H9 (cell line): ENCODE results near the gene IGIP. TPM values are rescaled to one million over a fixed set of nuclear protein-coding genes. Genes with fewer than 3 reads are reported as not detected.

ENCODE experiments used
- DNase-seq: peaks from one replicate; pipeline ENCODE4 v3.0.0-alpha.2; 2017
- H2AFZ ChIP-seq: one replicate; pipeline ENCODE4 v1.6.1; 2013; ENCODE audit warnings: mild to moderate bottlenecking, low read length, control low read depth, moderate library complexity
- H2AK5ac ChIP-seq: 2 replicates; pipeline ENCODE4 v1.6.1; 2013; ENCODE audit warnings: low read length, control low read depth, mixed read lengths; ENCODE audit not compliant: insufficient read length
- H2BK120ac ChIP-seq: one replicate; pipeline ENCODE4 v1.6.1; 2013; ENCODE audit warnings: low read depth, mild to moderate bottlenecking, low read length, control low read depth, inconsistent platforms; ENCODE audit not compliant: poor library complexity, severe bottlenecking
- H2BK12ac ChIP-seq: 2 replicates; pipeline ENCODE4 v1.6.1; 2013; ENCODE audit warnings: low read length, control low read depth, mixed read lengths, low read depth; ENCODE audit not compliant: insufficient read length
- H2BK15ac ChIP-seq: 2 replicates; pipeline ENCODE4 v1.6.1; 2013; ENCODE audit warnings: low read depth, low read length, control low read depth
- H2BK20ac ChIP-seq: one replicate; pipeline ENCODE4 v1.6.1; 2013; ENCODE audit warnings: low read depth, mild to moderate bottlenecking, low read length, control low read depth, inconsistent platforms; ENCODE audit not compliant: poor library complexity, severe bottlenecking
- H2BK5ac ChIP-seq: 2 replicates; pipeline ENCODE4 v1.6.1; 2013; ENCODE audit warnings: low read length, control low read depth, mixed read lengths; ENCODE audit not compliant: insufficient read length
- H3K14ac ChIP-seq: 2 replicates; pipeline ENCODE4 v1.6.1; 2013; ENCODE audit warnings: low read length, control low read depth; ENCODE audit not compliant: insufficient read depth
- H3K18ac ChIP-seq: 2 replicates; pipeline ENCODE4 v1.6.1; 2013; ENCODE audit warnings: low read depth, mild to moderate bottlenecking, mixed read lengths, low read length, control low read depth; ENCODE audit not compliant: insufficient read length
- H3K23ac ChIP-seq: 2 replicates; pipeline ENCODE4 v1.6.1; 2013; ENCODE audit warnings: low read length, control low read depth, mixed read lengths, low read depth; ENCODE audit not compliant: insufficient read length
- H3K23me2 ChIP-seq: 2 replicates; pipeline ENCODE4 v1.6.1; 2013; ENCODE audit warnings: low read depth, mild to moderate bottlenecking, mixed read lengths, low read length, control low read depth; ENCODE audit not compliant: insufficient read length, poor library complexity, severe bottlenecking
- H3K27ac ChIP-seq: 2 replicates; pipeline ENCODE4 v1.5.1; 2013; ENCODE audit warnings: low read length, control low read depth, mixed read lengths, low read depth; ENCODE audit not compliant: insufficient read length
- H3K27me3 ChIP-seq: 2 replicates; pipeline ENCODE4 v1.6.1; 2013; ENCODE audit warnings: low read length, control low read depth, inconsistent platforms; ENCODE audit not compliant: insufficient read depth
- H3K4ac ChIP-seq: 2 replicates; pipeline ENCODE4 v1.6.1; 2013; ENCODE audit warnings: low read depth, mild to moderate bottlenecking, control low read depth, inconsistent platforms, low read length, moderate library complexity
- H3K4me1 ChIP-seq: 2 replicates; pipeline ENCODE4 v1.6.1; 2013; ENCODE audit warnings: low read length, control low read depth, inconsistent platforms; ENCODE audit not compliant: insufficient read depth
- H3K4me2 ChIP-seq: 2 replicates; pipeline ENCODE4 v1.6.1; 2013; ENCODE audit warnings: low read length, control low read depth, mixed read lengths; ENCODE audit not compliant: insufficient read length, insufficient read depth
- H3K56ac ChIP-seq: 2 replicates; pipeline ENCODE4 v1.6.1; 2013; ENCODE audit warnings: low read depth, mild to moderate bottlenecking, mixed read lengths, low read length, control low read depth; ENCODE audit not compliant: insufficient read length
- H3K79me1 ChIP-seq: 2 replicates; pipeline ENCODE4 v1.6.1; 2013; ENCODE audit warnings: low read depth, mild to moderate bottlenecking, moderate library complexity, low read length, control low read depth, inconsistent platforms; ENCODE audit not compliant: insufficient read depth, poor library complexity, severe bottlenecking
- H3K79me2 ChIP-seq: 2 replicates; pipeline ENCODE4 v1.6.1; 2013; ENCODE audit warnings: low read length, control low read depth, inconsistent platforms; ENCODE audit not compliant: insufficient read depth
- H3K9ac ChIP-seq: 2 replicates; pipeline ENCODE4 v1.6.1; 2013; ENCODE audit warnings: low read length, control low read depth, mixed read lengths; ENCODE audit not compliant: insufficient read length; ENCODE audit errors: extremely low read depth
- H3K9me3 ChIP-seq: one replicate; pipeline ENCODE4 v1.6.1; 2013; ENCODE audit warnings: low read depth, low read length, inconsistent platforms; ENCODE audit not compliant: control insufficient read depth
- H3T11ph ChIP-seq: one replicate; pipeline ENCODE4 v1.6.1; 2013; ENCODE audit warnings: mild to moderate bottlenecking, low read length, control low read depth, inconsistent platforms
- H4K20me1 ChIP-seq: one replicate; pipeline ENCODE4 v1.6.1; 2013; ENCODE audit not compliant: control insufficient read depth, insufficient read length, insufficient read depth
- H4K5ac ChIP-seq: 2 replicates; pipeline ENCODE4 v1.6.1; 2013; ENCODE audit warnings: low read depth, mild to moderate bottlenecking, mixed read lengths, low read length, control low read depth; ENCODE audit not compliant: insufficient read length
- H4K8ac ChIP-seq: replicated peaks from 2 replicates; pipeline ENCODE4 v1.6.1; 2013; ENCODE audit warnings: low read length, control low read depth, mixed read lengths, low read depth; ENCODE audit not compliant: insufficient read length
- H4K91ac ChIP-seq: 2 replicates; pipeline ENCODE4 v1.6.1; 2013; ENCODE audit warnings: low read depth, mild to moderate bottlenecking, moderate library complexity, mixed read lengths, low read length, control low read depth; ENCODE audit not compliant: insufficient read length
- H3K27ac Mint-ChIP-seq, 3 experiments: 2 replicates in 2 of 3; 3 replicates in 1 of 3; pipeline ENCODE4 v1.8.0; 2020 to 2021; ENCODE audit warnings: mixed read lengths in 3 of 3, mild to moderate bottlenecking in 1 of 3, moderate library complexity in 1 of 3
- H3K27me3 Mint-ChIP-seq: 2 replicates; pipeline ENCODE4 v1.8.0; 2021; ENCODE audit warnings: low read depth, mild to moderate bottlenecking, moderate library complexity, mixed read lengths
- H3K36me3 Mint-ChIP-seq, 3 experiments: 2 replicates in 2 of 3; 3 replicates in 1 of 3; pipeline ENCODE4 v1.8.0; 2020 to 2021; ENCODE audit warnings: low read depth in 3 of 3, mixed read lengths in 3 of 3; ENCODE audit not compliant: insufficient read depth in 1 of 3
- H3K4me1 Mint-ChIP-seq, 2 experiments: 2 replicates each; pipeline ENCODE4 v1.8.0; 2020; ENCODE audit warnings: mixed read lengths in 2 of 2
- H3K4me3 Mint-ChIP-seq, 2 experiments: 2 replicates in 1 of 2; 3 replicates in 1 of 2; pipeline ENCODE4 v1.8.0; 2020 to 2021; ENCODE audit warnings: mild to moderate bottlenecking in 2 of 2, mixed read lengths in 2 of 2, moderate library complexity in 1 of 2
- H3K9me3 Mint-ChIP-seq, 2 experiments: 2 replicates in 1 of 2; 3 replicates in 1 of 2; pipeline ENCODE4 v1.8.0; 2020; ENCODE audit warnings: mild to moderate bottlenecking in 2 of 2, mixed read lengths in 2 of 2, moderate library complexity in 1 of 2
- CTCF ChIP-seq: fragments of 200-600 bp; sonication (generic); conservative IDR thresholded peaks from 3 replicates; pipeline ENCODE4 v1.8.0; 2021; ENCODE audit warnings: antibody characterized with exemption, mild to moderate bottlenecking
- WGBS: extraction: QIAGEN DNeasy Blood & Tissue Kit; methylation state at CpG from one replicate; pipeline ENCODE4 v1.1.7; 2013; ENCODE audit warnings: missing lambda C conversion rate, low lambda C conversion rate, mixed read lengths; ENCODE audit not compliant: insufficient read length; ENCODE audit errors: extremely low coverage; 5-methylcytosine and 5-hydroxymethylcytosine counted together
- total RNA-seq: library from RNA; stranded (reverse); gene quantifications from 2 replicates; pipeline ENCODE4 v1.2.1, GENCODE V29; 2021

Gene IGIP
- total RNA-seq, 1 experiment from 2014 or later, result 0.52 TPM

- Histone ChIP-seq H3K79me2 (no peaks in the 10 kb centered on the region), H2BK20ac (no peak overlapping the region), H3K9me3 (no peaks in the 10 kb centered on the region), H2BK15ac (no peak overlapping the region), H3K14ac (no peak overlapping the region), H3K4ac (no peak overlapping the region), H2BK120ac (no peak overlapping the region), H2AK5ac (no peak overlapping the region), H4K91ac (no peak overlapping the region), H3T11ph (no peak overlapping the region), H3K23ac (no peak overlapping the region), H2BK5ac (no peak overlapping the region), H3K4me2 (peak overlapping the region; percentile 37), H3K18ac (no peak overlapping the region), H3K4me1 (peaks cover 5% of the 10 kb centered on the region; the same call in 1 of the 2 replicates), H3K27ac (no peak overlapping the region), H4K5ac (no peak overlapping the region), H3K23me2 (peaks cover 39% of the 10 kb centered on the region), H4K20me1 (no peaks in the 10 kb centered on the region), H2AFZ (no peak overlapping the region), H3K56ac (no peak overlapping the region), H3K27me3 (peaks cover 32% of the 10 kb centered on the region), H2BK12ac (no peak overlapping the region), H3K79me1 (no peaks in the 10 kb centered on the region), H3K9ac (no peak overlapping the region), H4K8ac (no peak overlapping the region)
- peaks cover 46 to 48% of the 10 kb centered on the region in 2 experiments for H3K4me1 Mint-ChIP-seq
- H3K4me3 Mint-ChIP-seq, result peak overlapping the region in 1 of 2 experiments; percentile 50; a peak in 3 of 5 replicates
- no peaks in the 10 kb centered on the region for H3K9me3 Mint-ChIP-seq
- no peak for TF ChIP-seq CTCF
- no CpG with 5 or more reads among the region's 18 CpGs for whole genome bisulfite sequencing
- H3K27me3 Mint-ChIP-seq, result peaks cover 86% of the 10 kb centered on the region
- no peaks in the 10 kb centered on the region for H3K36me3 Mint-ChIP-seq
- no peak overlapping the region for H3K27ac Mint-ChIP-seq
- DNase-seq, result peak; percentile 74
These were observed 14.5 kb upstream of the IGIP start for GRCh38 chr5:140111011-140111858.
